HFF-Myc (cell line): Measurements from ENCODE around the gene TMEM45A.
"Not testable (repeated sequence)": the region's sequence is repeated elsewhere in the genome, so short reads cannot be mapped to it uniquely, and the experiment has no call there.

Experiments used
- DNase-seq: peaks from one replicate; pipeline ENCODE4 v3.0.0-alpha.2; 2011; ENCODE audit warnings: low read depth; ENCODE audit errors: extremely low read depth
- H3K4me3 ChIP-seq: replicated peaks from 2 replicates; pipeline ENCODE4 v1.5.1; 2011; ENCODE audit warnings: low read depth, mild to moderate bottlenecking, control low read depth, low read length
- TF ChIP-seq, protein P1 (sequence below): IDR thresholded peaks from 2 replicates; pipeline ENCODE4 v1.5.1; 2012; ENCODE audit warnings: mild to moderate bottlenecking, low read depth, low read length, control low read depth; ENCODE audit errors: missing control alignments

Gene TMEM45A

DNA sequence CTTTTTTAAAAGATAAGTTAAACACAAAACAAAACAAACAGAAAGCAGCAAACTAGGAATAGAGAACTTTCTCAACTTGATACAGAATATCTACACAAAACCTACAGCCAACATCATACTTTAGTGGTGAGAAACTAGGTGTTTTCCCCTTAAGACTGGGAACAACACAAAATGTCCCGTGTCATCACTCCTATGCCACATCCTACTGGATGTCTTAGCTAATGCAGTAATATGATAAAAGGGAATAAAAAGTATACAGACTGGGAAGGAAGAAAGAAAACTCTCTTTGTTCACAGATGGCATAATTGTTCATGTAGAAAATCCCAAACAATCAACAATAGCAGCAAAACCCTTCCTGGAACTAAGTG is 45.9 kb downstream of the TMEM45A start:
- no peak overlapping the region for H3K4me3 ChIP-seq
- DNase-seq, result no peak
- TF ChIP-seq, protein P1, sequence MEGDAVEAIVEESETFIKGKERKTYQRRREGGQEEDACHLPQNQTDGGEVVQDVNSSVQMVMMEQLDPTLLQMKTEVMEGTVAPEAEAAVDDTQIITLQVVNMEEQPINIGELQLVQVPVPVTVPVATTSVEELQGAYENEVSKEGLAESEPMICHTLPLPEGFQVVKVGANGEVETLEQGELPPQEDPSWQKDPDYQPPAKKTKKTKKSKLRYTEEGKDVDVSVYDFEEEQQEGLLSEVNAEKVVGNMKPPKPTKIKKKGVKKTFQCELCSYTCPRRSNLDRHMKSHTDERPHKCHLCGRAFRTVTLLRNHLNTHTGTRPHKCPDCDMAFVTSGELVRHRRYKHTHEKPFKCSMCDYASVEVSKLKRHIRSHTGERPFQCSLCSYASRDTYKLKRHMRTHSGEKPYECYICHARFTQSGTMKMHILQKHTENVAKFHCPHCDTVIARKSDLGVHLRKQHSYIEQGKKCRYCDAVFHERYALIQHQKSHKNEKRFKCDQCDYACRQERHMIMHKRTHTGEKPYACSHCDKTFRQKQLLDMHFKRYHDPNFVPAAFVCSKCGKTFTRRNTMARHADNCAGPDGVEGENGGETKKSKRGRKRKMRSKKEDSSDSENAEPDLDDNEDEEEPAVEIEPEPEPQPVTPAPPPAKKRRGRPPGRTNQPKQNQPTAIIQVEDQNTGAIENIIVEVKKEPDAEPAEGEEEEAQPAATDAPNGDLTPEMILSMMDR, result no peak

DNA sequence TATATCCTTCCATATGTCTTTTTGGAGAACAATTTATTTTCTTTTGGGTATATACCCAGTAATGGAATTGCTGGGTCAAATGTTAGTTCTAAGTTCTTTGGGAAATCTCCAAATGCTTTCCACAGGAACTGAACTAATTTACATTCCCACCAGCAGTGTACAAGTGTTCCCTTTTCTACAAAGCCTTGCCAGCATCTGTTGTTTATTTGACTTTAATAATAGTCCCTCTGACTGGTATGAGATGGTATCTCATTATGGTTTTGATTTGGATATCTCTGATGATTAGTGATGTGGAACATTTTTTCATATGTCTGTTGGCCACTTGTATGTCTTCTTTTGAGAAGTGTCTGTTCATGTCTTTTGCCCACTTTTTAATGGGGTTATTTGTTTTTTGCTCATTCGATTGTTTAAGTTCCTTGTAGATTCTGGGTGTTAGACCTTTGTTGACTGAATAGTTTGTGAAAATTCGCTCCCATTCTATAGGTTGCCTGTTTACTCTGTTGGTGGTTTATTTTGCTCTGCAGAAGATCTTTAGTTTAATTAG is 48.4 kb downstream of the TMEM45A start:
- no peak for DNase-seq
- no peak overlapping the region for H3K4me3 ChIP-seq
- TF ChIP-seq, protein P1, result no peak

DNA sequence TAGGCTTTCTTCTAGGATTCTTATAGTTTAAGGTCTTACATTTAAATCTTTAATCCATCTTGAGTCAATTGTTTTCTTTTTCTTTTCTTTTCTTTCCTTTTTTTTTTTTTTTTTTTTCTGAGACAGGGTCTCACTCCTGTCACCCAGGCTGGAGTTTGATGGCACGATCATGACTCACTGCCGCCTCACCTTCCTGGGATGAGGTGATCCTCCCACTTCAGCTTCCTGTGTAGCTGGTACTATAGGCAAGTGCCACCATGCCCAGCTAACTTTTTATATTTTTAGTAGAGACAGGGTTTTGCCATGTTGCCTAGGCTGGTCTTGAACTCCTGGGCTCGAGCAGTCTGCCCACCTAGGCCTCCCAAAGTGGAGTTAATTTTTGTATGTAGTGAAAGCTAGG is 49.0 kb downstream of the TMEM45A start:
- DNase-seq, result not testable (repeated sequence)

DNA sequence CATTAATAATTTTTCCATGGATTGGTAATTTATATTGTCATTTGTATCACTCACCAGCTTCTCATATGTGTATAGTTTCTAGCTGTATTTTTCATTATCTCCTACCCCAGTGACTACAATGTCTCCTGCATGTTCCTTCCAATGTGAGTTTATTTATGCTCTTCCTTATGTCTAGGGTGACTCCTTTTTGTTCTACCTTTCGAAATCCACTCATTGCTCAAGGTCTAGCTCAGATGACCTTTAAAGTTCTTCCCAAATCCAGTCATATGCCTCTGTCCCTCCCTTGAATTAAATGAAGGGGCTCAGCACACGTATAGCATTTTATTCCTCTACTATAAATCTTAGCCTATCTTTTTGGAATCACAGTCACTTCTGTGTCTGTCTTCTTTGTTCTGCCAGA is 53.0 kb downstream of the TMEM45A start:
- TF ChIP-seq, protein P1, result no peak
- no peak for DNase-seq

More for the DNA sequence above, 49.0 kb downstream of the TMEM45A start:
- not testable (repeated sequence) for H3K4me3 ChIP-seq

DNA sequence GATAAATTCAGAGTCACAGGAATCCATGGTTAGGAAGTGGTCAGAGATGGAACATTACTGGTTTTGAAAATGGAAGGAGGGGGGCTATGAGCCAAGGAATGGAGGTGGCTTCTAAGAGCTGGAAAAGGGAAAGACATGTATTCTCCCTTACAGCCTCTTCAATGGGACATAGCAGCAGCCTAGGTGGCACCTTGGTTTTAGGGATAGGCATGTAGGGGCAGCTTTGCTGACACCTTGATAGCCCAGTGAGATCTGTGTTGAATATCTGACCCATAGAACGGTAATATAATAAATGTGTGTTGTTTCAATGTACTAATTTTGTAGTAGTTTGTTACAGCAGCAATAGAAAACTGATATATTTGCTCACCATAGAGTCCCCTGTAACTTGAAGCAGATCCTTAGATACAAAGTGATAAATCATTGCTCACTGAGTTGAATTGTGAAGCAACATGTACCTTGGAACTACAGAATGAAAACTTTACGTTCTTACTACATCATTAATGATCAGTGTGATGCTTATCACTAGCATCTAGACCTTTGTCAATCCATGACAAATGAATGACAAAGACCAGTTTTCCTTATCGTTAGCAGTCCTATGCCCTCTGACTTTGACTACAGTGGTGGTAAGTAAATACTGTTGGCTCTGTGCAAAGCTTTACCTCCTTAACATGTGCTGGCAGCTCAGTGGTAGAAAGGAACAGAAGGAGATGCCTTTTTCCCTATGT is 53.8 kb downstream of the TMEM45A start:
- TF ChIP-seq, protein P1, result no peak
- no peak for DNase-seq

More for the DNA sequence above, 53.0 kb downstream of the TMEM45A start:
- H3K4me3 ChIP-seq, result no peak overlapping the region

DNA sequence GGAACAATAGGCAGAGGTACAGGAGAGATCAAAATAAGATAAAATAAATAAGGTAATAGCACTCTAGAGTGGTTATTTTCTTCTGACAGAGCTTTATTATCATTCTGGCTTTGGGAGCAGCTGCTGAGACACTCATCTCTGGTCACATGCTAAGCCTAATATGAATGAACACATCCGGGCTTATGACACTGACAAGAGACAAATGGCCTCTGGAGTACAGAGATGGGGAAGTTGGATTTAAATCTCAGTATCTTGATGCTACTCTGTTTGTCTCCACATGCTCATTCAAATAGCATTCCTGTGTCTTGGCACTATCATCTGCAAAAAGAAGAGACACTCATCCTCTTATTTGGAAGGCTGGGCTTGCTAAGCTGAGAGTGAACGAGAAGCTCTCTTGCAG is 55.6 kb downstream of the TMEM45A start:
- DNase-seq, result no peak
- H3K4me3 ChIP-seq, result no peak overlapping the region
- TF ChIP-seq, protein P1, result no peak

More for the DNA sequence above, 53.8 kb downstream of the TMEM45A start:
- no peak overlapping the region for H3K4me3 ChIP-seq

DNA sequence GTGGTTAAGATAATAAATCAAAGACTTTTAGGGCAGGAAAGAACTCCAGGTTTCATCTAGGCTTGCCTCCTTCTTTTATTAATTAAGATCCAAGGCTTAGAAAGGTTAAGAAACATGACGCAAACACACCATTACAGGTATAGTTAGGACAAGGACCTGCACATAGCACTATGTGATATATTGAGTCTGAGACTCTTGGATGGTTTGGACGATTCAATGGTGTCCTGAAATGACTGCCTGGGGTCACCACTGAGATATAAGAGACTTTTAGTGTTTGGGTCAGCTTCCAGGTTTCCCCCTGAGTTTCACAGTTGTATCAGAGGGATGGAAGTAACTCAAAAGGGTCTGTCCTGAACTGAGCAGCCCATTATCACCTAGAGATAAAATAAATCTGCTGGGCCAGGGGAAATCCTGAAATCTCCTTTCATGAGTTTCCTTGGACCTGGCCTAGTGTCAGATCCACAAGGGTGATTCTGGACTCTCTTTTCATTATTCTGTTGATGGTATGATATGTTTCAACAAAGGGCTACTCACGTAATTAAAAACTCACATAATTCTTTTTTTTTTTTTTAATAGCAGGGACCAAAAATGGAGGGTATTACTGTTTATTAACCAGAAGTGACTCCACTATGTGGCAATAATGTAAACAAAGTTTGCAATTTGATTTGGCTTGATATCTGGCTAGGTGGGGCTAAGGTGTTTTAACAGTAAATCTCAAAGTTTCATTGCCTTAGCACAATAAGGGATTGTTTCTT is 61.4 kb downstream of the TMEM45A start:
- no peak overlapping the region for H3K4me3 ChIP-seq
- TF ChIP-seq, protein P1, result no peak
- DNase-seq, result no peak
